H9 (cell line): ENCODE results near the gene SEMA3A. TPM values are rescaled to one million over a fixed set of nuclear protein-coding genes. Genes with fewer than 3 reads are reported as not detected.

Experiments used
- DNase-seq: peaks from one replicate; pipeline ENCODE4 v3.0.0-alpha.2; 2017
- H2AFZ ChIP-seq: one replicate; pipeline ENCODE4 v1.6.1; 2013; ENCODE audit warnings: mild to moderate bottlenecking, low read length, control low read depth, moderate library complexity
- H2AK5ac ChIP-seq: 2 replicates; pipeline ENCODE4 v1.6.1; 2013; ENCODE audit warnings: low read length, control low read depth, mixed read lengths; ENCODE audit not compliant: insufficient read length
- H2BK120ac ChIP-seq: one replicate; pipeline ENCODE4 v1.6.1; 2013; ENCODE audit warnings: low read depth, mild to moderate bottlenecking, low read length, control low read depth, inconsistent platforms; ENCODE audit not compliant: poor library complexity, severe bottlenecking
- H2BK12ac ChIP-seq: 2 replicates; pipeline ENCODE4 v1.6.1; 2013; ENCODE audit warnings: low read length, control low read depth, mixed read lengths, low read depth; ENCODE audit not compliant: insufficient read length
- H2BK15ac ChIP-seq: 2 replicates; pipeline ENCODE4 v1.6.1; 2013; ENCODE audit warnings: low read depth, low read length, control low read depth
- H2BK20ac ChIP-seq: one replicate; pipeline ENCODE4 v1.6.1; 2013; ENCODE audit warnings: low read depth, mild to moderate bottlenecking, low read length, control low read depth, inconsistent platforms; ENCODE audit not compliant: poor library complexity, severe bottlenecking
- H2BK5ac ChIP-seq: 2 replicates; pipeline ENCODE4 v1.6.1; 2013; ENCODE audit warnings: low read length, control low read depth, mixed read lengths; ENCODE audit not compliant: insufficient read length
- H3K14ac ChIP-seq: 2 replicates; pipeline ENCODE4 v1.6.1; 2013; ENCODE audit warnings: low read length, control low read depth; ENCODE audit not compliant: insufficient read depth
- H3K18ac ChIP-seq: 2 replicates; pipeline ENCODE4 v1.6.1; 2013; ENCODE audit warnings: low read depth, mild to moderate bottlenecking, mixed read lengths, low read length, control low read depth; ENCODE audit not compliant: insufficient read length
- H3K23ac ChIP-seq: 2 replicates; pipeline ENCODE4 v1.6.1; 2013; ENCODE audit warnings: low read length, control low read depth, mixed read lengths, low read depth; ENCODE audit not compliant: insufficient read length
- H3K23me2 ChIP-seq: 2 replicates; pipeline ENCODE4 v1.6.1; 2013; ENCODE audit warnings: low read depth, mild to moderate bottlenecking, mixed read lengths, low read length, control low read depth; ENCODE audit not compliant: insufficient read length, poor library complexity, severe bottlenecking
- H3K27ac ChIP-seq: 2 replicates; pipeline ENCODE4 v1.5.1; 2013; ENCODE audit warnings: low read length, control low read depth, mixed read lengths, low read depth; ENCODE audit not compliant: insufficient read length
- H3K27me3 ChIP-seq: 2 replicates; pipeline ENCODE4 v1.6.1; 2013; ENCODE audit warnings: low read length, control low read depth, inconsistent platforms; ENCODE audit not compliant: insufficient read depth
- H3K4ac ChIP-seq: 2 replicates; pipeline ENCODE4 v1.6.1; 2013; ENCODE audit warnings: low read depth, mild to moderate bottlenecking, control low read depth, inconsistent platforms, low read length, moderate library complexity
- H3K4me1 ChIP-seq: 2 replicates; pipeline ENCODE4 v1.6.1; 2013; ENCODE audit warnings: low read length, control low read depth, inconsistent platforms; ENCODE audit not compliant: insufficient read depth
- H3K4me2 ChIP-seq: 2 replicates; pipeline ENCODE4 v1.6.1; 2013; ENCODE audit warnings: low read length, control low read depth, mixed read lengths; ENCODE audit not compliant: insufficient read length, insufficient read depth
- H3K56ac ChIP-seq: 2 replicates; pipeline ENCODE4 v1.6.1; 2013; ENCODE audit warnings: low read depth, mild to moderate bottlenecking, mixed read lengths, low read length, control low read depth; ENCODE audit not compliant: insufficient read length
- H3K79me1 ChIP-seq: 2 replicates; pipeline ENCODE4 v1.6.1; 2013; ENCODE audit warnings: low read depth, mild to moderate bottlenecking, moderate library complexity, low read length, control low read depth, inconsistent platforms; ENCODE audit not compliant: insufficient read depth, poor library complexity, severe bottlenecking
- H3K79me2 ChIP-seq: 2 replicates; pipeline ENCODE4 v1.6.1; 2013; ENCODE audit warnings: low read length, control low read depth, inconsistent platforms; ENCODE audit not compliant: insufficient read depth
- H3K9ac ChIP-seq: 2 replicates; pipeline ENCODE4 v1.6.1; 2013; ENCODE audit warnings: low read length, control low read depth, mixed read lengths; ENCODE audit not compliant: insufficient read length; ENCODE audit errors: extremely low read depth
- H3K9me3 ChIP-seq: one replicate; pipeline ENCODE4 v1.6.1; 2013; ENCODE audit warnings: low read depth, low read length, inconsistent platforms; ENCODE audit not compliant: control insufficient read depth
- H3T11ph ChIP-seq: one replicate; pipeline ENCODE4 v1.6.1; 2013; ENCODE audit warnings: mild to moderate bottlenecking, low read length, control low read depth, inconsistent platforms
- H4K20me1 ChIP-seq: one replicate; pipeline ENCODE4 v1.6.1; 2013; ENCODE audit not compliant: control insufficient read depth, insufficient read length, insufficient read depth
- H4K5ac ChIP-seq: 2 replicates; pipeline ENCODE4 v1.6.1; 2013; ENCODE audit warnings: low read depth, mild to moderate bottlenecking, mixed read lengths, low read length, control low read depth; ENCODE audit not compliant: insufficient read length
- H4K8ac ChIP-seq: replicated peaks from 2 replicates; pipeline ENCODE4 v1.6.1; 2013; ENCODE audit warnings: low read length, control low read depth, mixed read lengths, low read depth; ENCODE audit not compliant: insufficient read length
- H4K91ac ChIP-seq: 2 replicates; pipeline ENCODE4 v1.6.1; 2013; ENCODE audit warnings: low read depth, mild to moderate bottlenecking, moderate library complexity, mixed read lengths, low read length, control low read depth; ENCODE audit not compliant: insufficient read length
- H3K27ac Mint-ChIP-seq, 3 experiments: 2 replicates in 2 of 3; 3 replicates in 1 of 3; pipeline ENCODE4 v1.8.0; 2020 to 2021; ENCODE audit warnings: mixed read lengths in 3 of 3, mild to moderate bottlenecking in 1 of 3, moderate library complexity in 1 of 3
- H3K27me3 Mint-ChIP-seq: 2 replicates; pipeline ENCODE4 v1.8.0; 2021; ENCODE audit warnings: low read depth, mild to moderate bottlenecking, moderate library complexity, mixed read lengths
- H3K36me3 Mint-ChIP-seq, 3 experiments: 2 replicates in 2 of 3; 3 replicates in 1 of 3; pipeline ENCODE4 v1.8.0; 2020 to 2021; ENCODE audit warnings: low read depth in 3 of 3, mixed read lengths in 3 of 3; ENCODE audit not compliant: insufficient read depth in 1 of 3
- H3K4me1 Mint-ChIP-seq, 2 experiments: 2 replicates each; pipeline ENCODE4 v1.8.0; 2020; ENCODE audit warnings: mixed read lengths in 2 of 2
- H3K4me3 Mint-ChIP-seq, 2 experiments: 2 replicates in 1 of 2; 3 replicates in 1 of 2; pipeline ENCODE4 v1.8.0; 2020 to 2021; ENCODE audit warnings: mild to moderate bottlenecking in 2 of 2, mixed read lengths in 2 of 2, moderate library complexity in 1 of 2
- H3K9me3 Mint-ChIP-seq, 2 experiments: 2 replicates in 1 of 2; 3 replicates in 1 of 2; pipeline ENCODE4 v1.8.0; 2020; ENCODE audit warnings: mild to moderate bottlenecking in 2 of 2, mixed read lengths in 2 of 2, moderate library complexity in 1 of 2
- CTCF ChIP-seq: fragments of 200-600 bp; sonication (generic); conservative IDR thresholded peaks from 3 replicates; pipeline ENCODE4 v1.8.0; 2021; ENCODE audit warnings: antibody characterized with exemption, mild to moderate bottlenecking
- WGBS: extraction: QIAGEN DNeasy Blood & Tissue Kit; methylation state at CpG from one replicate; pipeline ENCODE4 v1.1.7; 2013; ENCODE audit warnings: missing lambda C conversion rate, low lambda C conversion rate, mixed read lengths; ENCODE audit not compliant: insufficient read length; ENCODE audit errors: extremely low coverage; 5-methylcytosine and 5-hydroxymethylcytosine counted together
- total RNA-seq: library from RNA; stranded (reverse); gene quantifications from 2 replicates; pipeline ENCODE4 v1.2.1, GENCODE V29; 2021

Gene SEMA3A
- total RNA-seq, 1 experiment from 2014 or later = 60.0 TPM

GRCh38 chr7:84083846-84084245, 110.7 kb downstream of the SEMA3A start:
- no peak overlapping the region for H3K4me3 Mint-ChIP-seq
- H3K9me3 Mint-ChIP-seq = no peaks in the 10 kb centered on the region
- no peaks in the 10 kb centered on the region for H3K27me3 ChIP-seq
- H3K4me2 ChIP-seq = no peak overlapping the region
- no peak overlapping the region for H2BK20ac ChIP-seq
- no CpG with 5 or more reads among the region's 2 CpGs for WGBS
- no peak overlapping the region for H3K27ac Mint-ChIP-seq
- no peak overlapping the region for H2AFZ ChIP-seq
- H3K56ac ChIP-seq = no peak overlapping the region
- no peak overlapping the region for H2BK12ac ChIP-seq
- no peak overlapping the region for H2AK5ac ChIP-seq
- H2BK120ac ChIP-seq = no peak overlapping the region
- H2BK5ac ChIP-seq = no peak overlapping the region
- no peaks in the 10 kb centered on the region for H3K79me2 ChIP-seq
- no peaks in the 10 kb centered on the region for H3K27me3 Mint-ChIP-seq
- H4K20me1 ChIP-seq = no peaks in the 10 kb centered on the region
- H4K8ac ChIP-seq = no peak overlapping the region
- no peak overlapping the region for H4K91ac ChIP-seq
- no peak overlapping the region for H3K14ac ChIP-seq
- no peak overlapping the region for H3K4ac ChIP-seq
- TF ChIP-seq CTCF = no peak
- H3K23me2 ChIP-seq = no peaks in the 10 kb centered on the region
- H3K9me3 ChIP-seq = no peaks in the 10 kb centered on the region
- no peak overlapping the region for H3K18ac ChIP-seq
- H3K27ac ChIP-seq = no peak overlapping the region
- no peak overlapping the region for H3K9ac ChIP-seq
- H3K36me3 Mint-ChIP-seq = no peaks in the 10 kb centered on the region; a peak in 1 of 7 replicates
- H2BK15ac ChIP-seq = no peak overlapping the region
- peaks cover 4% of the 10 kb centered on the region; the same call in 1 of the 2 replicates for H3K4me1 ChIP-seq
- no peak overlapping the region for H4K5ac ChIP-seq
- H3T11ph ChIP-seq = no peak overlapping the region
- H3K23ac ChIP-seq = no peak overlapping the region
- H3K4me1 Mint-ChIP-seq = peaks cover 8 to 10% of the 10 kb centered on the region in 2 experiments
- H3K79me1 ChIP-seq = no peaks in the 10 kb centered on the region
- DNase-seq = no peak
